ENCODE results near the gene BPIFB6. TPM values are rescaled to one million over a fixed set of nuclear protein-coding genes. Genes with fewer than 3 reads are reported as not detected.

The BPIFB6 gene
- total and polyA plus RNA-seq, 2 donors (not counting 3 experiments of a cell fraction or from before 2014, with no cell fraction given), result not detected

DNA sequence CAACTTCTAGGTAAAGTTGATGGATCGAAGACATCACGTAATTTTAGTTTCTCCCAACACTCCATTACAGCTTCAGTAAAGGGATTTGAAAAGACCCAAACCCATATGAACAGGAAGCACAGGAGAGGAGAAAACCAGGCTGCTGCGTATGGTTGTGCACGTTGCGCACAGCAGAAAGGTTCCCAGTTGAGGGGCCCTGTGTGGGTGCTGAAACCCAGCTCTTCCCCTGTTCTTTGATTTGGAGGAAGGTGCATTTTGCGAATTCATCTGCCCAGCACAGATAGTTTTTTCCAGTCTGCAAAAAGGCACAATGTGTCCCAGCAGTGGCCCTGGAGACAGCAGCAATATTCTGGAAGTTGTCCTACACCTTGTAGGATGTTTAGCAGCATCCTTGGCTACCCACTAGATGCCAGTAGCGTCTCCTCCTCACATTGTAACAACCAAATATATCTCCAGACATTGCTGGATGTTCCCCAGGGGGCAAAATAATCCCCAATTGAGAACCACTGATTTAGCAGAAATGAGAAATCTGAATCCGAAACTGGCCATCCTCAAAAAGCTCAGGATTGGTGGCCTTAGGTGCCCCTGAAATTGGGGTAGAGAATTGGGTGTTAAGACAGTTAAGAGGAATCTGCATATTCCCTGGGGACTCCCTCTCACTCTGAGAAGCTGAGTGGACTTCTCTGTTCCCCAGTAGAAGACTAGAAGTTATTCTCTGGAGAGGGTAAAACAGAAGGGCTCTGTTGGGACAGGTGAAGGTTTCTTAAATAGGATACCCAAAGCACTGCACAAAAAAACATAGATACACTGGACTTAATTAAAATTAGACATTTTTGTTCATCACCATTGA is 39.4 kb upstream of the BPIFB6 start:
- Histone ChIP-seq H4K20me1 (replicated peaks; ENCODE audit: control insufficient read depth, extremely low read depth, insufficient read depth, low read length) (no peaks in the 10 kb centered on the region), H3K9ac (replicated peaks; ENCODE audit: extremely low read depth, insufficient read depth, low read length) (no peak overlapping the region), H3K4me2 (ENCODE audit: insufficient read depth, low read length) (no peak overlapping the region), H3K27me3 (ENCODE audit: control insufficient read depth in 2 of 2, insufficient read depth in 2 of 2, low read length in 2 of 2) (peaks cover 2 to 4% of the 10 kb centered on the region in 2 experiments), H3K9me3 (replicated peaks; ENCODE audit: control insufficient read depth, insufficient read depth, low read length) (no peaks in the 10 kb centered on the region), H2AFZ (ENCODE audit: low read depth, low read length) (no peak overlapping the region), H3K36me3 (ENCODE audit: control insufficient read depth in 2 of 2, extremely low read depth in 1 of 2, insufficient read depth in 2 of 2, low read length in 2 of 2) (no peaks in the 10 kb centered on the region), H3K4me3 (replicated peaks in 1 of 3; ENCODE audit: insufficient read depth in 1 of 3, low read depth in 1 of 3, low read length in 3 of 3) (no peak overlapping the region), H3K4me1 (ENCODE audit: control insufficient read depth, extremely low read depth, insufficient read depth, low read length) (no peaks in the 10 kb centered on the region), H3K27ac (ENCODE audit: insufficient read depth, low read depth, low read length) (no peak overlapping the region), H3K9me1 (replicated peaks; ENCODE audit: control insufficient read depth, extremely low read depth, insufficient read depth, low read length) (no peaks in the 10 kb centered on the region), H3K79me2 (ENCODE audit: control insufficient read depth, insufficient read depth, low read length) (no peaks in the 10 kb centered on the region)
- FAIRE-seq (no peak), DNase-seq (ENCODE audit: low read depth, low spot score) (no peak)
- TF ChIP-seq, protein P1, sequence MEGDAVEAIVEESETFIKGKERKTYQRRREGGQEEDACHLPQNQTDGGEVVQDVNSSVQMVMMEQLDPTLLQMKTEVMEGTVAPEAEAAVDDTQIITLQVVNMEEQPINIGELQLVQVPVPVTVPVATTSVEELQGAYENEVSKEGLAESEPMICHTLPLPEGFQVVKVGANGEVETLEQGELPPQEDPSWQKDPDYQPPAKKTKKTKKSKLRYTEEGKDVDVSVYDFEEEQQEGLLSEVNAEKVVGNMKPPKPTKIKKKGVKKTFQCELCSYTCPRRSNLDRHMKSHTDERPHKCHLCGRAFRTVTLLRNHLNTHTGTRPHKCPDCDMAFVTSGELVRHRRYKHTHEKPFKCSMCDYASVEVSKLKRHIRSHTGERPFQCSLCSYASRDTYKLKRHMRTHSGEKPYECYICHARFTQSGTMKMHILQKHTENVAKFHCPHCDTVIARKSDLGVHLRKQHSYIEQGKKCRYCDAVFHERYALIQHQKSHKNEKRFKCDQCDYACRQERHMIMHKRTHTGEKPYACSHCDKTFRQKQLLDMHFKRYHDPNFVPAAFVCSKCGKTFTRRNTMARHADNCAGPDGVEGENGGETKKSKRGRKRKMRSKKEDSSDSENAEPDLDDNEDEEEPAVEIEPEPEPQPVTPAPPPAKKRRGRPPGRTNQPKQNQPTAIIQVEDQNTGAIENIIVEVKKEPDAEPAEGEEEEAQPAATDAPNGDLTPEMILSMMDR (IDR thresholded peaks at IDR 0.05; ENCODE audit: extremely low read depth in 1 of 2, insufficient read depth in 1 of 2, low read depth in 1 of 2, low read length in 2 of 2), result no peak
- TF ChIP-seq FOS (IDR thresholded peaks at IDR 0.05; ENCODE audit: borderline replicate concordance, insufficient read depth, low read length) (no peak), JUN (IDR thresholded peaks at IDR 0.05; ENCODE audit: borderline replicate concordance, insufficient read depth, insufficient read length, low read depth) (no peak), MYC (IDR thresholded peaks at IDR 0.05; ENCODE audit: low read depth, low read length) (no peak), POLR2AphosphoS5 (IDR thresholded peaks at IDR 0.05; ENCODE audit: insufficient read depth, low read depth, low read length) (no peak), EZH2 (IDR thresholded peaks at IDR 0.05; ENCODE audit: borderline replicate concordance, low read depth, low read length, severe bottlenecking) (no peak), GATA2 (IDR thresholded peaks at IDR 0.05; ENCODE audit: insufficient read depth, insufficient read length, low read depth, low read length) (no peak), POLR2A (IDR thresholded peaks at IDR 0.05; ENCODE audit: low read depth, low read length) (no peak)
- TF ChIP-seq, protein P2, sequence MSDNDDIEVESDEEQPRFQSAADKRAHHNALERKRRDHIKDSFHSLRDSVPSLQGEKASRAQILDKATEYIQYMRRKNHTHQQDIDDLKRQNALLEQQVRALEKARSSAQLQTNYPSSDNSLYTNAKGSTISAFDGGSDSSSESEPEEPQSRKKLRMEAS (IDR thresholded peaks at IDR 0.05; ENCODE audit: insufficient read depth, insufficient read length), result no peak
- intact Hi-C loops (cut with micrococcal nuclease), result no loop called here
- ChIA-PET CTCF (no interaction called here), POLR2A (no interaction called here)
- dilution Hi-C loops (cut with MboI; ENCODE audit: extremely low pct_ligation_motif_present, low sequenced_read_pairs), result no loop called here
- BruUV-seq (replicated peaks), result no TSS peak

Measured in endothelial cell of umbilical vein (primary cell).